ENCODE measurements around the gene GHITM.

The GHITM gene

GRCh38 chr10:84201682-84202081, 62.4 kb downstream of the GHITM start:
- DNase-seq, result no peak

- no peak for DNase-seq
These were observed 63.0 kb downstream of the GHITM start for GRCh38 chr10:84202349-84202748.

Data from activated gamma-delta T cell treated with Interleukin-2 at 50 U/mL for 16 hours (primary cell).